Left kidney (tissue), 2 donors: Measurements from ENCODE around the gene LAIR2. TPM values are rescaled to one million over a fixed set of nuclear protein-coding genes. Genes with fewer than 3 reads are reported as not detected.
"Not testable (repeated sequence)": the region's sequence is repeated elsewhere in the genome, so short reads cannot be mapped to it uniquely, and the experiment has no call there.

Experiments
- DNase-seq: peaks from one replicate; pipeline ENCODE4 v3.0.0-alpha.2; 2013
- polyA plus RNA-seq: library from polyadenylated mRNA; unstranded; fragments of 120-200 nt; gene quantifications from one replicate; pipeline ENCODE4 v1.2.1, GENCODE V29; 2013; ENCODE audit not compliant: insufficient read length

LAIR2 gene
- polyA plus RNA-seq, 1 donor = not detected

GRCh38 chr19:54493967-54494585 is 8.6 kb upstream of the LAIR2 start:
- no peak for DNase-seq

DNA sequence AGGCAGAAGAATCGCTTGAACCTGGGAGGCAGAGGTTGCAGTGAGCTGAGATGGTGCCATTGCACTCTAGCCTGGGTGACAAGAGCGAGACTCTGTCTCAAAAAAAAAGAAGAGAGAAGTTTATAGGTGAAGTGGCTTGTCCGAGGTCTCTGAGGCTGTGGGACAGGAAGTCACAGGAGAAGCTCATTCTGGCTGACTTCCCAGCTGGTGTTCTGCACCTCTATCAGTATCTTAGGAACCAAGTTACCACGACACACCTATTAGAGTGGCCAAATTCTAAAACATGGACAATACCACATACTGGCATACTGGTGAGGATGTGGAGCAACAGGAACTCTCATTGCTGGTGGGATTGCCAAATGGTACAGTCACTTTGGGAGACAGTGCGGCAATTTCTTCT is 7.3 kb upstream of the LAIR2 start:
- not testable (repeated sequence) for DNase-seq

DNA sequence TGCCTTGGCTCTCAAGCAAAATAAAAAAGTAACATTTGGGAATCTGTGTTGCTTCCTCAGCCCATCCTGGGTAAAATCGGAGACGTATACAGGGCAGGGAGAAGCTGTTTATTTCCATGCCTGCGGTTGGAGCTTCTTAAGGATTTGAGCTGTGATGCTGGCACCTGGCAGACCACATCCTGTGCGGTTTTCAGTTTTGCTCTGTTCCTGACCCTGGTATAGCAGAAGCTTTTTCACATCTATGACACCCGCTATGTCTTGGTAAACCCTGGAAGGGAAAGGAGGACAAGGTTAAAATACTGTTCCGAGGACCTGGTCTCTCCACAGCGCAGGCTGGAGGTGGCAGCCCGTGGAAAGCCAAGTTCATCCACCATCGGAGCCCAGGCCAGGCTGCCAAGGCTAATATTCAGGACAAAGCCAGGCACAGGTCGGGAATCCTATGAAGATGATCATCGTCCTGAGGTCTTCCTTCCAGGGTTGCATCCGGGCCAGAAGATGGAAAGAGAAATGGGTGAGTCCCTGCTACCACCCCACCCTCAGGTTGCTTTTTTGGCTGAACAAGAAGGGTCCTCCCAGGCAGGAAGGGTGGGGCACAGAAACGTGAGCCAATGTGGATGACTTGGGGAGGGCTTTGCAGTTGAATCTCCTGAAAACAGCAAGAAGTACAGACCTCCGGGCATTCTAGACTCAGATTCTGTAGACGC is 4.7 kb upstream of the LAIR2 start:
- DNase-seq = not testable (repeated sequence)

DNA sequence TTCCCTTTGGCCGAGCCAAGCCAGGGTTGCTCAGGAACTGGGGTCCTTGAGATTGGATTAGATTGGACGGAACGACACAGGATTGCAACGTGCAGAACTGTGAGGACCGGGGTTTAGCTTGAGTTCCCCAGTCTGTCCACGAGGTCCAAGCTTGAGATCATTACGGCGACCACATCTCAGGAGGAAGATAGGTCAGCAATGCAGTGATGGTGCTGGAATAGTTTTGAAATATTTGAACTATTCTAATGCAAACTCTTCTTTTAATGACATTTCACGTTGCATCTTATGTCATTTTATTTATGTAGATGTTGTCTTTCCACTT is 4.2 kb upstream of the LAIR2 start:
- not testable (repeated sequence) for DNase-seq

DNA sequence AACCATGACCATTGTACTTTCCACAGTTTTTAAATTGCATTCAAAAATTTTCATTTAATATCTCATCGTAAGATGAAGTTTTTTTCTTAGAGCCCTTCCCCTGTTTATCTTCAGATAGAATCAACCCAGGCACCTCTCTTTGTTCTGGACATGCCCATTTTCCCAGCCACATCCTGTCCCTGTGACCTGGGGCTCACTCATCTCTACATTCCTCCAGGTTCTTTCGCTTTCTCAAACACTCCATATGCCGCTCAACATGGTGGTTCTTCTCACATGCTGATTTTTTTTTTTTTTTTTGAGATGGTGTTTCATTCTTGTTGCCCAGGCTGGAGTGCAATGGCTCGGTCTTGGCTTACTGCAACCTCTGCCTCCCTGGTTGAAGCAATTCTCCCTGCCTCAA is 2.9 kb downstream of the LAIR2 start:
- DNase-seq = not testable (repeated sequence)

DNA sequence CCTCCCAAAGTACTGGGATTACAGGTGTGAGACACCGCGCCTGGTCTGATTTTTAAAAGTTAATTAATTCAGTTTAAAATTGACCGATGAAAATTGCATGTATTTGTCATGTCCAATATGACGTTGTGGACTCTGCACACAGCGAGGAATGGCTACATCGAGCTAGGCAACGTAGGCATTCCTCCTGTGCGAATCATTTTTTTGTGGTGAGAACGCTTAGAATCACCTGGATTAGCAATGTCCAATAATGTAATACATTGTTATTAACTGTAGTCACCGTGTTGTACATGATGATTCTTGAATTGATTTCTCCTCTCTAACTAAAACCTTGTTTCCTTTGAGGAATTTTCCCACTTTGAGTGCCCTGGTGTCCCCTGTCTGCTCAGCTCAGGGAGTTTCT is 3.4 kb downstream of the LAIR2 start:
- DNase-seq = no peak

- DNase-seq = not testable (repeated sequence)
Measured at GRCh38 chr19:54507038-54507717, 4.5 kb downstream of the LAIR2 start.

DNA sequence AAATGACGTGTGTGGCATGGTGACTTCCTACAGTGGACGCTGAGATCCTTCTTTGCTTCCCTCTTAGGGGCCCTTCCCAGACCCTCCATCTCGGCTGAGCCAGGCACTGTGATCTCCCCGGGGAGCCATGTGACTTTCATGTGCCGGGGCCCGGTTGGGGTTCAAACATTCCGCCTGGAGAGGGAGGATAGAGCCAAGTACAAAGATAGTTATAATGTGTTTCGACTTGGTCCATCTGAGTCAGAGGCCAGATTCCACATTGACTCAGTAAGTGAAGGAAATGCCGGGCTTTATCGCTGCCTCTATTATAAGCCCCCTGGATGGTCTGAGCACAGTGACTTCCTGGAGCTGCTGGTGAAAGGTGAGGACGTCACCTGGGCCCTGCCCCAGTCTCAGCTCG is 5.2 kb downstream of the LAIR2 start:
- DNase-seq = no peak

DNA sequence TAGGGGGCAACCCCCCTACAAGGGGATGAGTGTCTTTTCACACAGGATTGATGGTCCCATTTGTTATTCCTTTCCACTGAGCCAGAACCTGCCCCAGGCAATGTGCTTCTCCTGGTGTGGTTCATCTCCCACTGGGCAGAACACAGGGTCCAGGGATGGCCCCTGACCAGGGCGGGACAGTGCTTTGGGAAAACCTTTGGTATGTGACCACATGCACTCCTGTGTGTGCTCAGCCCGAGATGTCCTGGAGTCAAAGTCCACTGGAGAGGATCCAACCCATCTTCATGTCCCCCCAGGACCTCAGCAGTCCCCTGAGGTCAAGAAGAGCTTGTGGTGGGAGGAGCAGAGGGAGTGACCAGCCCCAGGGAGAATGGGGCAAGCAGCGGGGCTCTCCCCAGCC is 5.9 kb downstream of the LAIR2 start:
- not testable (repeated sequence) for DNase-seq

DNA sequence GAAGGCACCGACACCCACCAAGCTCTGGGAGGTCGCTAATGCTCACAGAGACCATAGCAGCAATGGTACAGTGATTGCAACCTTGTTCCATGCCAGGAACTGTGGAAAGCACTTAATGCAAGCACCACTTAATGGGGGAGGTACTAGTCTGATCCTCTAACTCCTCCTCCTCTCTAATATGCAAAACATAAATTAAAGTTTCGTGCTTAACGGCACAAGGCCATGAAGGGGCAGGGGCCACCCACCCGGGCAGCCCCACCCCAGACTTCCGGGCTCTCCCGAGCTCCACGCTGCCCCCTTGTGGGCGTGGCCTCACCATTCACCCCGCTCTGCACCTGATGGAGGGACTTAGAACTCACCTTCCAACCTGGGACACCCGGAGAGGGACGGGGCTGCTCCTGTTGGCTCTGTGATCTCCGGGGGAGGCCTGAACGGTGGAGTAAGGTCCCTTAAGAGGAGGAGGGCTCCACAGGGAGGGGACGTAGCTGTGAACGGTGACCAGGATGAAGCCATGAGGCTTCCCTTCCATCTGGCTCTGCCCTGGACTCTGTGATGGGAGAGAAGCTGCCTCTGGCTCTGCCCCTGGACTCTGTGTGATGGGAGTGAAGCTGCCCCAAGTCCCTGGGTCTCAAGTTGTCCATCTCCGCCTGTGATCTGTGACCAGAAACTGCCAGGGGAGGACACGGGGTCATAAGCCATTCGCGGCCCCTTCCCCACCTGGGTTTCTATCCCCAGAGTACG is 6.7 kb downstream of the LAIR2 start:
- not testable (repeated sequence) for DNase-seq

GRCh38 chr19:54515156-54515555 is 12.5 kb downstream of the LAIR2 start:
- no peak for DNase-seq

DNA sequence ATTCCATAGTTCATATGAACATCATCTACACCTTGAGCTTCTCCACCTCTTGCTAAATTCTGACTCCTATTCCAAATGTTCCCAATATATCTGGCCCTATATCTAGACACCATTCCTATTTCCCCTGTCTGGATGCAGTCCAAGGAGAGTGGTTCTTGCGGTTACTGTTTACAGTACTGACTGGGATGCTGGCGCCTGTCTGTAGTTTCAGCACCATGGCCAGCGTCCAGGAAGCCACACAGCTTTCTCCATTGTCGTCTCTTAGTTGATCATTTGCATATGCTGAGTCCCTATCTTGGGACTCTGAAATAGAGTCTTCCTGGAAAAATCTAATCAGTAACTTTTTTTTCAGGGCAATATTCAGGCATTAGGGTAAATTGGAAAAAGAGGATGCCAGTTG is 14.9 kb downstream of the LAIR2 start:
- DNase-seq = peak; percentile 83

DNA sequence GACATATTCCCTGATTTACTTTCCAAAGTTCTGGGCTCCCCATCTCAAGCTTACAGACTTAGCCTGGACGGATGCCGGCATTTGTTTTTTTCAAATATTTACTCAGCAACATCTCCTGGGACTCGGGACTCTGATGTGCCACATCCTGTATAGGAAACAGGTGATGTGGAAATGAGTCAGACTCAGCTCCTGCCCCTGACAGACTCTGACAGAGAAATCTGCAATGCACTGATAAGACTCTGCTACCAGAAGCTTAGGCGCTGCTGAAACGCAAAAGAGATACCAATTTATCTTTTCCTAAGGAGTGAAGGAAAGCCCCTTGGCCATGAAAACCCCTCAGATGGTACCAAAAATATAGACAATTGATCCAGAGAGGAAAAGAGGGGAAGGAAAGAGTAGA is 16.2 kb downstream of the LAIR2 start:
- DNase-seq = no peak

DNA sequence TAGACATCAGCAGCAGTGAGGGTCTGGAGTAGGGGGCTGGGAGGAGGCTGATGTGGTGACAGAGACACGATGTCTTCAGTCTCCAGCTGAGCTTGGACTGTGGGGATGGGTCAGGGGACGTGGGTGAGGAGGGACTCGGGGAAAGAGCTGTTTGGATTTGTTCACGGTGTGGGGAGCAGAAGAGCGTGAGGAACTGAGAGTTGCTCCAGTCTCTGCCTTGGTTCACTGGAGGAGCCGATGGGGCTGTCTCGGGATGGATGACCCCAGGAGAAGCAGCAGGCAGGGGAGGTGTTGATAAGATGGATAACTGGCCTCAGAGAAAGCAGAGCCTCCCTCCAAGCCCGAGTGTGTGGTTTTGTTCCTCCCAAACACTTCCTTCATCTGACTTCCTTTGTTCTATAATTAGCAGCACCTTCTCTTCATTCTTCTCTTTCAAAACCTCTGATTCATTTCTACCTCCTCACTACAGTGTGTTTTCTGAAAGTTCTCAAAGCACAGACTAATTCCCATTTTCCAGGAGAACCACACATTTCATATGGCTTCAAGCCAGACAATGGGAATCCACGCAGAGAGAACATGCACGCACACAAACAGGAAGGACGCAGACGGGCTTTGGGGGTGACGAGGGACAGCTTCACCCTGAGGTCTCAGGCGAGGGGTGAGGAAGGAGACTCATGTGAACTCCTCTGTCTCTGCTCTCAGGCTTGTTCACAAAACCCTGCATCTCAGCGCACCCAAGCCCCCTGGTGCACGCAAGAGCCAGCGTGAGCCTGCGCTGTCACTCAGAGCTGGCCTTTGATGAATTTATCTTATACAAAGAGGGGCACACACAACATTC is 18.6 kb downstream of the LAIR2 start:
- no peak for DNase-seq

DNA sequence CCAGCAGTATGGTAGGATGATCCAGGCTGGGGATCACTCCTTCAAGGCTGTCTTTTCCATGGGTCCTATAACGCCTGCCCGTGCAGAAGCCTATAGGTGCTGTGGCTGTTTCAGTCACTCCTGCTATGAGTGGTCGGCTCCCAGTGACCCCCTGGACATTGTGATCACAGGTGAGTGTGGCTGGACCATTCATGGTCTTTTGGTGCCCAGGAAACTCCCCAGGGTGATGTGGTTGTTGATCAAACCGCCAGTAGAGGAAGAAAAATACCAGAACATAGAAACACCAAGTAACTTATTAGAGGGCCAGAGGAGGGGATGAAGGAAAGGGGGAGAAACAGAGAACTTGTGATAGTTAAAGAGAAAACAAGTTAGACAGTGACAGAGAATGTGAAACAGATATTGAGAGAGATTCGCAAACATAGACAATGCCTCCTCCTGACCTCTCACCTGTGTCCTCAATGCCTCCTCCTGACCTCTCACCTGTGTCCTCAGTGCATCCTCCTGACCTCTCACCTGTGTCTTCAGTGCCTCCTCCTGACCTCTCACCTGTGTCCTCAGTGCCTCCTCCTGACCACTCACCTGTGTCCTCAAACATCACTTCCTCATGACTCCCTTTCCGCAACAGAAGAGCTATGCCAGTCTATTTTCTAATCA is 19.4 kb downstream of the LAIR2 start:
- DNase-seq = no peak

DNA sequence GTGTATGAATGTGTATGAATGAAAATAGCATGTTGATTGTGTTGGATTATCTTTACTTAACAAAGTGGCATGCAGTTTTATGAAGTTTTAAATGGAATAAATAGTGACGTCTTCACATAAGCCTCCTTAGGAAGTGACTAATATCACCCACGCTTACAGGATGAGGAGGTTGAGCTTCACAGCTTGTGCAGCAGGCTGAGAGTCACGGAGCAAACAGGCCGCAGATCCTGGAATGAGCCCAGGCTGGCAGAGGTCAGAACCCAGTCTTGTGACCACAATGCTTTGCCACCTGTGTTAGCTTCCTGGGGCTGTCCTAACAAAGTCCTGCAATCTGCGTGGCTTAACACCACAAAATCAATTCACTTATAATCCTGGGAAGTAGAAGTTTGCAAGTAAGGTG is 20.8 kb downstream of the LAIR2 start:
- no peak for DNase-seq

- DNase-seq = no peak
Measured at GRCh38 chr19:54525636-54526035, 23.0 kb downstream of the LAIR2 start.

GRCh38 chr19:54526972-54527371 is 24.3 kb downstream of the LAIR2 start:
- DNase-seq = no peak

DNA sequence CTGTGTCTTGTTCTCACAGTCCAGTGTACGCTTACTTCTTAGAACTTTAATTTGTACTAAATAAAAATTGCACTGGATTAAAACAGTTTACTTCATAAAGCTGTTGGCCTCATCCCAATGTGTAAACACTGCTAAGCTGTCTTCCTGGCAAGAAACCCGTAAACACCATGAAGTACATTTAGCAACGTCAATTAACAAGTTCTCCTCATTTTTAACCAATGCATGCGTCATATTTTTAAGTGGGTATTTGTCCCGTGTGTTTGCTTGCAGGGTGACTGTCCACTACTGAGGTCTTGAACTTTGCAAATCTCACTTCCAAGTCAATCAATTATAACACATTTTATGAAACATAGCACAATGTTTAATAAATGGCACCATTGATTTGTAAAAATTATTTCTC is 28.2 kb downstream of the LAIR2 start:
- no peak for DNase-seq

DNA sequence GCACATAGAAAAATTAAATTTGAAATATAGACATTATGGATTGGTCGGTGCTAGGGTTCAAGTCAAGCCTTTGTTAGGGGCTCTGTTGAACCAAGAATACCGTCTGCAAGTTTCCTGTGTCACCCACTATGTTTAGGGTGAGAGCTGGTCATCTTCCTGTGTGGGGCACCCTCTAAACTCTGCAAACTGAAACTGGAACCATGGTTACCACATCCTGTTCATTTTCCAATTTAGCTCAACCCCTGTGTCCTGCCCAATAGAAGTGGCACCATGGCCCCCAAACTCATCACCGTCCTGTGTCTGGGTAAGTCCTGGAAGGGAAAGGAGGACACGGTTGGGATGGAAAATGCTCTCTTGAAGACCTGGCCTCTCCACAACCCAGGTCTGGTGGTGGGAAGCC is 29.9 kb downstream of the LAIR2 start:
- DNase-seq = no peak

GRCh38 chr19:54533476-54533875 is 30.8 kb downstream of the LAIR2 start:
- DNase-seq = no peak
